HG02840 (cell line): ENCODE results near the gene ABCA12.

ENCODE experiments used
- ATAC-seq: cut with Tn5 transposase; IDR thresholded peaks from one replicate; pipeline ENCODE4 v1.9.1; 2021; ENCODE audit warnings: mild to moderate bottlenecking, moderate library complexity, moderate number of reproducible peaks; ENCODE audit not compliant: unreplicated experiment, low FRiP score

Gene ABCA12

GRCh38 chr2:215137741-215138340, 585 bp downstream of the ABCA12 start:
- no peak for ATAC-seq

GRCh38 chr2:215137329-215137686, 1.1 kb downstream of the ABCA12 start:
- no peak for ATAC-seq

- no peak for ATAC-seq
Observed at GRCh38 chr2:215136669-215137328, 1.6 kb downstream of the ABCA12 start.

- no peak for ATAC-seq
Observed at GRCh38 chr2:215120401-215120800, 18.0 kb downstream of the ABCA12 start.

- ATAC-seq = no peak
Observed at GRCh38 chr2:215119847-215120246, 18.6 kb downstream of the ABCA12 start.

- no peak for ATAC-seq
Observed at GRCh38 chr2:215110918-215111317, 27.5 kb downstream of the ABCA12 start.

GRCh38 chr2:215107216-215108056, 31.0 kb downstream of the ABCA12 start:
- no peak for ATAC-seq

- no peak for ATAC-seq
Observed at GRCh38 chr2:215105607-215106354, 32.6 kb downstream of the ABCA12 start.

GRCh38 chr2:215104226-215104625, 34.2 kb downstream of the ABCA12 start:
- ATAC-seq = no peak

GRCh38 chr2:215098875-215099274, 39.6 kb downstream of the ABCA12 start:
- ATAC-seq = no peak

- no peak for ATAC-seq
Observed at GRCh38 chr2:215084080-215084479, 54.3 kb downstream of the ABCA12 start.

- ATAC-seq = no peak
Observed at GRCh38 chr2:215083146-215083545, 55.3 kb downstream of the ABCA12 start.

- no peak for ATAC-seq
Observed at GRCh38 chr2:215082446-215082845, 56.0 kb downstream of the ABCA12 start.

GRCh38 chr2:215080545-215080944, 57.9 kb downstream of the ABCA12 start:
- ATAC-seq = no peak

- ATAC-seq = no peak
Observed at GRCh38 chr2:215071676-215072075, 66.8 kb downstream of the ABCA12 start.

- no peak for ATAC-seq
Observed at GRCh38 chr2:215068399-215068798, 70.0 kb downstream of the ABCA12 start.

GRCh38 chr2:215066124-215066523, 72.3 kb downstream of the ABCA12 start:
- ATAC-seq = no peak

- no peak for ATAC-seq
Observed at GRCh38 chr2:215063526-215063925, 74.9 kb downstream of the ABCA12 start.

- ATAC-seq = no peak
Observed at GRCh38 chr2:215060861-215061536, 77.4 kb downstream of the ABCA12 start.

GRCh38 chr2:215059724-215060123, 78.7 kb downstream of the ABCA12 start:
- ATAC-seq = no peak
